ENCODE data around the gene LYPD6B. TPM values are rescaled to one million over a fixed set of nuclear protein-coding genes. Genes with fewer than 3 reads are reported as not detected.

Gene LYPD6B
- total RNA-seq, 1 experiment from 2014 or later = 0.38 TPM

Other genes starting within 250 kb of the LYPD6B start
- gene KIF5C, start 163.5 kb upstream of the LYPD6B start, total RNA-seq (2014; rRNA removed; shearing (Covaris generic)) = 14.6 and 22.9 TPM in 2 replicates